HEK293 (cell line): ENCODE measurements around the gene MRPS5.
A peak's percentile ranks its signal among the peaks of the same experiment; 100 is the strongest.

Experiments used
- CTCF ChIA-PET: fragments of 350-600 bp; formaldehyde crosslinking; extraction: SDS; loops from one replicate; lab custom pipeline; 2021; ENCODE audit warnings: antibody characterized with exemption; lab: Yijun Ruan, JAX
- POLR2A ChIA-PET: fragments of 300-600 bp; formaldehyde crosslinking; extraction: SDS; loops from one replicate; lab custom pipeline; 2020; ENCODE audit warnings: antibody characterized with exemption, inconsistent platforms; lab: Yijun Ruan, JAX
- H3K27ac ChIP-seq: fragments of 200-500 bp; sonication (Bioruptor generic); 2 replicates; pipeline ENCODE4 v1.5.1; 2014; ENCODE audit warnings: low read depth, low read length, control low read depth, inconsistent platforms; ENCODE audit errors: extremely low read depth
- H3K36me3 ChIP-seq, 2 experiments: fragments of 200-500 bp in 1 of 2; sonication (Bioruptor generic) in 1 of 2; 1 replicate in 1 of 2; 2 replicates in 1 of 2; pipeline ENCODE4 v1.5.1; 2014 to 2017; ENCODE audit warnings: inconsistent platforms in 2 of 2, low read length in 2 of 2; ENCODE audit not compliant: control insufficient read depth in 2 of 2, insufficient read depth in 1 of 2
- H3K4me1 ChIP-seq: fragments of 200-500 bp; sonication (Bioruptor generic); 2 replicates; pipeline ENCODE4 v1.5.1; 2014; ENCODE audit warnings: mild to moderate bottlenecking, low read length, inconsistent platforms; ENCODE audit not compliant: control insufficient read depth, insufficient read depth
- H3K4me3 ChIP-seq: 2 replicates; pipeline ENCODE4 v1.5.1; 2011; ENCODE audit warnings: low read depth, mild to moderate bottlenecking, control low read depth, low read length, moderate library complexity
- H3K9me3 ChIP-seq: fragments of 200-500 bp; sonication (Bioruptor generic); 2 replicates; pipeline ENCODE4 v1.5.1; 2014; ENCODE audit warnings: low read depth, low read length, inconsistent platforms; ENCODE audit not compliant: control insufficient read depth, insufficient read depth
- GLIS1 ChIP-seq: fragments of 450-650 bp; formaldehyde crosslinking; IDR thresholded peaks from 2 replicates; pipeline ENCODE4 v1.5.1; 2016; ENCODE audit warnings: missing biosample characterization, missing genetic modification characterization
- GLIS2 ChIP-seq: fragments of 450-650 bp; formaldehyde crosslinking; IDR thresholded peaks from 2 replicates; pipeline ENCODE4 v1.5.1; 2016; ENCODE audit warnings: missing biosample characterization, missing genetic modification characterization
- KLF1 ChIP-seq: fragments of 450-650 bp; formaldehyde crosslinking; IDR thresholded peaks from 2 replicates; pipeline ENCODE4 v1.5.1; 2016; ENCODE audit warnings: missing biosample characterization, missing genetic modification characterization
- PRDM6 ChIP-seq: fragments of 450-650 bp; formaldehyde crosslinking; IDR thresholded peaks from 2 replicates; pipeline ENCODE4 v1.5.1; 2017; ENCODE audit warnings: missing biosample characterization, missing genetic modification characterization
- SETDB1 ChIP-seq: IDR thresholded peaks from one replicate; pipeline ENCODE4 v1.6.1; 2017; ENCODE audit warnings: mild to moderate bottlenecking, low read length, moderate library complexity, mixed read lengths; ENCODE audit not compliant: insufficient read length
- TCF7L2 ChIP-seq: IDR thresholded peaks from 2 replicates; pipeline ENCODE4 v1.6.1; 2011; ENCODE audit warnings: low read depth, mild to moderate bottlenecking, inconsistent platforms, low read length, moderate library complexity, borderline replicate concordance
- ZBTB20 ChIP-seq: fragments of 450-650 bp; formaldehyde crosslinking; IDR thresholded peaks from 2 replicates; pipeline ENCODE4 v1.5.1; 2016; ENCODE audit warnings: missing biosample characterization, missing genetic modification characterization
- ZBTB48 ChIP-seq: fragments of 450-650 bp; formaldehyde crosslinking; IDR thresholded peaks from 2 replicates; pipeline ENCODE4 v1.5.1; 2016; ENCODE audit warnings: missing biosample characterization, missing genetic modification characterization
- ZBTB7A ChIP-seq: fragments of 450-650 bp; formaldehyde crosslinking; IDR thresholded peaks from 2 replicates; pipeline ENCODE4 v1.5.1; 2016; ENCODE audit warnings: low read depth, missing biosample characterization, missing genetic modification characterization
- ZFHX2 ChIP-seq: fragments of 450-650 bp; formaldehyde crosslinking; conservative IDR thresholded peaks from 2 replicates; pipeline ENCODE4 v1.5.1; 2016; ENCODE audit warnings: missing biosample characterization, missing genetic modification characterization
- ZIC2 ChIP-seq: fragments of 450-650 bp; formaldehyde crosslinking; IDR thresholded peaks from 2 replicates; pipeline ENCODE4 v1.5.1; 2016; ENCODE audit warnings: missing biosample characterization, missing genetic modification characterization
- ZNF114 ChIP-seq: fragments of 450-650 bp; formaldehyde crosslinking; IDR thresholded peaks from 2 replicates; pipeline ENCODE4 v1.5.0; 2017; ENCODE audit warnings: missing biosample characterization, missing genetic modification characterization
- ZNF169 ChIP-seq: fragments of 450-650 bp; formaldehyde crosslinking; IDR thresholded peaks from 2 replicates; pipeline ENCODE4 v1.5.1; 2016; ENCODE audit warnings: missing biosample characterization, missing genetic modification characterization
- ZNF18 ChIP-seq: fragments of 450-650 bp; formaldehyde crosslinking; IDR thresholded peaks from 2 replicates; pipeline ENCODE4 v1.5.1; 2016; ENCODE audit warnings: missing biosample characterization, missing genetic modification characterization
- ZNF221 ChIP-seq: fragments of 450-650 bp; formaldehyde crosslinking; IDR thresholded peaks from 2 replicates; pipeline ENCODE4 v1.5.1; 2017; ENCODE audit warnings: missing biosample characterization, missing genetic modification characterization, borderline replicate concordance
- ZNF274 ChIP-seq, 2 experiments: fragments of 200-500 bp in 1 of 2; fragments of 450-650 bp in 1 of 2; sonication (Bioruptor generic) in 1 of 2; formaldehyde crosslinking in 1 of 2; IDR thresholded peaks; 2 replicates each; pipeline versions ENCODE4 v1.5.1 to v1.6.1; 2014 to 2016; ENCODE audit warnings: borderline replicate concordance in 1 of 2, inconsistent platforms in 1 of 2, low read length in 1 of 2, missing biosample characterization in 1 of 2, missing genetic modification characterization in 1 of 2
- ZNF518A ChIP-seq: fragments of 450-650 bp; formaldehyde crosslinking; conservative IDR thresholded peaks from 2 replicates; pipeline ENCODE4 v1.5.1; 2016; ENCODE audit warnings: low read depth, missing biosample characterization, missing genetic modification characterization
- ZNF585B ChIP-seq: fragments of 450-650 bp; formaldehyde crosslinking; IDR thresholded peaks from 2 replicates; pipeline ENCODE4 v1.5.1; 2016; ENCODE audit warnings: missing biosample characterization, missing genetic modification characterization
- ZSCAN16 ChIP-seq: fragments of 450-650 bp; formaldehyde crosslinking; IDR thresholded peaks from 2 replicates; pipeline ENCODE4 v1.5.1; 2016; ENCODE audit warnings: missing biosample characterization, missing genetic modification characterization
- ZXDB ChIP-seq: fragments of 450-650 bp; formaldehyde crosslinking; IDR thresholded peaks from 2 replicates; pipeline ENCODE4 v1.5.1; 2016; ENCODE audit warnings: missing biosample characterization, missing genetic modification characterization
- TF ChIP-seq, protein P1 (sequence below): fragments of 450-650 bp; formaldehyde crosslinking; optimal IDR thresholded peaks from 2 replicates; pipeline ENCODE3; 2016; ENCODE audit warnings: missing biosample characterization, mild to moderate bottlenecking, missing genetic modification characterization

The MRPS5 gene

GRCh38 chr2:95158891-95159619, 37.4 kb upstream of the MRPS5 start:
- POLR2A ChIA-PET: interaction anchor here (0.7 to 1.4 kb wide), 3 partner anchors 9 to 38 kb away, joined by 3 to 4 read pairs (median 3); partner anchors contain the start of gene MRPS5
- peak overlapping the region; percentile 61 for H3K4me3 ChIP-seq
- TF ChIP-seq PRDM6 (tag by site-specific recombination): no peak
- TF ChIP-seq ZNF169 (tag by site-specific recombination): no peak
- no peak for TF ChIP-seq ZNF585B
- peak; percentile 40; the same call in 1 of the 2 replicates for TF ChIP-seq KLF1 (tag by site-specific recombination)
- no peak for TF ChIP-seq ZBTB7A (tag by site-specific recombination)
- TF ChIP-seq ZXDB: 0 out of 2 replicates have a peak, but pooled peaks have one; percentile 39
- TF ChIP-seq ZBTB20 (tag by site-specific recombination): peak; percentile 12; the same call in 1 of the 2 replicates
- peak; percentile 73 for TF ChIP-seq ZBTB48 (tag by site-specific recombination)
- no peak for TF ChIP-seq ZNF114 (tag by site-specific recombination)
- peak; percentile 70; the same call in 1 of the 2 replicates for TF ChIP-seq ZIC2 (tag by site-specific recombination)
- TF ChIP-seq, protein P1, sequence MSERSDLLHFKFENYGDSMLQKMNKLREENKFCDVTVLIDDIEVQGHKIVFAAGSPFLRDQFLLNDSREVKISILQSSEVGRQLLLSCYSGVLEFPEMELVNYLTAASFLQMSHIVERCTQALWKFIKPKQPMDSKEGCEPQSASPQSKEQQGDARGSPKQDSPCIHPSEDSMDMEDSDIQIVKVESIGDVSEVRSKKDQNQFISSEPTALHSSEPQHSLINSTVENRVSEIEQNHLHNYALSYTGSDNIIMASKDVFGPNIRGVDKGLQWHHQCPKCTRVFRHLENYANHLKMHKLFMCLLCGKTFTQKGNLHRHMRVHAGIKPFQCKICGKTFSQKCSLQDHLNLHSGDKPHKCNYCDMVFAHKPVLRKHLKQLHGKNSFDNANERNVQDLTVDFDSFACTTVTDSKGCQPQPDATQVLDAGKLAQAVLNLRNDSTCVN (tag by site-specific recombination): peak; percentile 54
- TF ChIP-seq GLIS2 (tag by site-specific recombination): peak; percentile 35; the same call in 1 of the 2 replicates
- peak; percentile 54 for TF ChIP-seq GLIS1 (tag by site-specific recombination)
- TF ChIP-seq, all 188 proteins: peak for 8
- H3K9me3 ChIP-seq: no peaks in the 10 kb centered on the region
- peaks cover 0 to 49% of the 10 kb centered on the region in 2 experiments; a peak in 2 of 3 replicates for H3K36me3 ChIP-seq
- CTCF ChIA-PET: no interaction called here
- no peaks in the 10 kb centered on the region for H3K4me1 ChIP-seq
- peak overlapping the region; percentile 60; the same call in 1 of the 2 replicates for H3K27ac ChIP-seq

DNA sequence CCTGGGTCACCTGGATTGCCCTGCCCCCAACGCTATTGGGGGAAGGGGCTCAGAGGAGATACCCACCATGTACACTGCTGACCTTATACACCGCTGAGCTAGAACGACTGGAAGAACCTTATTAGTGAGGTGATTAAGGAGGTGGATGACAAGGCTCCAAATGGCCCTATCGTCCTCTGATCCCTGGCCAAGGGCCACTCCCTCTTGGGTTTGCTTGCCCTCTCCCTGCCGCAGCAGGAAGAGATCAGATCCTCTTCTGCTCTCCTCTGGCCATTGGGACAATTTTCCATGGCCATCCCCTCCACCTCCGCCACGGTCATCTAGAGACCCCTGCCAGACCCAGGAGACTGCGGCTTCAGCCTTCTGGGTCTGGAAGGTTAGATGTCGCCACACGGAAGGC, 36.8 kb upstream of the MRPS5 start:
- ChIA-PET POLR2A (interaction anchor here (0.7 to 1.3 kb wide), 2 partner anchors 9 to 37 kb away, joined by 3 to 4 read pairs; partner anchors contain the start of gene MRPS5), CTCF (no interaction called here)

More for the DNA sequence above, 36.8 kb upstream of the MRPS5 start:
- peak overlapping the region; percentile 61; the same call in 1 of the 2 replicates for H3K4me3 ChIP-seq
- no peak for TF ChIP-seq PRDM6 (tag by site-specific recombination)
- no peak for TF ChIP-seq ZNF518A (tag by site-specific recombination)
- TF ChIP-seq ZNF221 (tag by site-specific recombination): no peak
- no peak for TF ChIP-seq ZNF18 (tag by site-specific recombination)
- no peak for TF ChIP-seq ZFHX2 (tag by site-specific recombination)
- no peak for TF ChIP-seq TCF7L2
- TF ChIP-seq ZSCAN16 (tag by site-specific recombination): no peak
- TF ChIP-seq ZNF274 (IDR thresholded peaks at IDR 0.05; ENCODE audit: low read length): no peak
- no peak for TF ChIP-seq ZNF274 (tag by site-specific recombination; IDR thresholded peaks at IDR 0.05; ENCODE audit: borderline replicate concordance)
- no peak for TF ChIP-seq SETDB1
- TF ChIP-seq, all 188 proteins: peak for 0
- Histone ChIP-seq H3K36me3 (peaks cover 0 to 55% of the 10 kb centered on the region in 2 experiments; a peak in 2 of 3 replicates), H3K27ac (no peak overlapping the region), H3K9me3 (no peaks in the 10 kb centered on the region), H3K4me1 (no peaks in the 10 kb centered on the region)
